ENCODE data around the gene ACAN. TPM values are rescaled to one million over a fixed set of nuclear protein-coding genes. Genes with fewer than 3 reads are reported as not detected.

Gene ACAN
- polyA plus RNA-seq, 2 donors: 0.04 TPM; not detected in 1

- Histone ChIP-seq H3K27me3 (ENCODE audit: control insufficient read depth in 1 of 2, insufficient read depth in 2 of 2, low read length in 2 of 2) (no peaks in the 10 kb centered on the region), H3K9me3 (ENCODE audit: control insufficient read depth in 2 of 2, insufficient read depth in 1 of 2, low read depth in 1 of 2, low read length in 1 of 2) (no peaks in the 10 kb centered on the region), H3K36me3 (ENCODE audit: control insufficient read depth in 2 of 2, insufficient read depth in 2 of 2, low read length in 1 of 2) (no peaks in the 10 kb centered on the region), H3K4me3 (ENCODE audit: low read depth in 1 of 2, low read length in 2 of 2) (no peak overlapping the region), H3K4me1 (ENCODE audit: control insufficient read depth in 2 of 2, insufficient read depth in 2 of 2, low read length in 1 of 2) (no peaks in the 10 kb centered on the region), H3K27ac (ENCODE audit: low read depth in 2 of 2, low read length in 1 of 2) (no peak overlapping the region)
- 91 to 98% methylated on average over 1 of the region's 1 CpG for WGBS, 2 donors
Observed at GRCh38 chr15:88779944-88780343, 23.3 kb upstream of the ACAN start.

GRCh38 chr15:88782465-88782864 lies 20.8 kb upstream of the ACAN start:
- Histone ChIP-seq H3K9me3 (ENCODE audit: control insufficient read depth in 2 of 2, insufficient read depth in 1 of 2, low read depth in 1 of 2, low read length in 1 of 2) (no peaks in the 10 kb centered on the region), H3K36me3 (ENCODE audit: control insufficient read depth in 2 of 2, insufficient read depth in 2 of 2, low read length in 1 of 2) (no peaks in the 10 kb centered on the region), H3K27ac (ENCODE audit: low read depth in 2 of 2, low read length in 1 of 2) (no peak overlapping the region), H3K27me3 (ENCODE audit: control insufficient read depth in 1 of 2, insufficient read depth in 2 of 2, low read length in 2 of 2) (no peaks in the 10 kb centered on the region), H3K4me1 (ENCODE audit: control insufficient read depth in 2 of 2, insufficient read depth in 2 of 2, low read length in 1 of 2) (no peaks in the 10 kb centered on the region), H3K4me3 (ENCODE audit: low read depth in 1 of 2, low read length in 2 of 2) (no peak overlapping the region)
- 66 to 69% methylated on average over 8 of the region's 8 CpGs for WGBS, 2 donors

DNA sequence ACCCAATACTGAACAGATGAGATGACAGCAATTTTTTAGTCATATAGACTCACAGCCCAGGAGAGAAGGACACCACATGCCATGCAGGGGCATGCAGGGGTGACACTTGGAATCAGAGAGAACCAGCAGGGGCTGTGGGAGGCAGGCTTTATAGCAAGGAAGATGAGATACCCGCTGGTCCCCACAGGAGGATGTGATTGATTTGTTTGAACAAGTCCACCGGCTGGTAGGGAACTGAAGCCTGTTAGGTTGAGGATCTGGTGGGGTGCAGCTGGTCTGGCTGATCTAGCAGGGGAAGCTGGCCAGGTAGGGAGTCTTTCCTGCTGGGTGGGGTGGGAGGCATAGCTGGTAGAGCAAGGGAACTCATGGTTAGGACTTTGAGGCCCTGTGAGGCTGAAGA lies 18.0 kb upstream of the ACAN start:
- Histone ChIP-seq H3K27me3 (ENCODE audit: control insufficient read depth in 1 of 2, insufficient read depth in 2 of 2, low read length in 2 of 2) (peaks cover 0 to 3% of the 10 kb centered on the region in 2 donors), H3K9me3 (ENCODE audit: control insufficient read depth in 2 of 2, insufficient read depth in 1 of 2, low read depth in 1 of 2, low read length in 1 of 2) (no peaks in the 10 kb centered on the region), H3K36me3 (ENCODE audit: control insufficient read depth in 2 of 2, insufficient read depth in 2 of 2, low read length in 1 of 2) (no peaks in the 10 kb centered on the region), H3K4me1 (ENCODE audit: control insufficient read depth in 2 of 2, insufficient read depth in 2 of 2, low read length in 1 of 2) (no peaks in the 10 kb centered on the region), H3K27ac (ENCODE audit: low read depth in 2 of 2, low read length in 1 of 2) (no peak overlapping the region), H3K4me3 (ENCODE audit: low read depth in 1 of 2, low read length in 2 of 2) (no peak overlapping the region)
- 42% methylated on average over 2 of the region's 2 CpGs for WGBS, 2 donors

DNA sequence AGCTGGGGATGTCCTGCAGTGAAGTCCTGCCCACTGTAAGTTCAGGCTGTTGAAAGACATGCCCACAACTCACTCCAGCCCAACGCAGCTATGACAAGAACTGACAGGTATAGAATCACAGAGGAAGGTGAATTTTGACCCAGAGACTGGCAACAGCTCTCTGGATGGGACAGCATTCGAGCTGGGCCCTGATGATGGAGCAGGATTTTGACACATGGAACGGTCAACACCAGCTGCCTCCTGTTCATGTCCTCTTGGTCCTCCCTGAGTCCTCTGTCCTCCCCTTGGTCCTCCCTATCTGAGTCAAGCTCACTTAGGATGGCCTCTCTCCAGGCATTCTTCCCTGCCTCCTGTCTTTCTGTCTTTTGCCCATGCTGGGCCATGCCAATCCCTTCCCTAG lies 15.2 kb upstream of the ACAN start:
- Histone ChIP-seq H3K9me3 (ENCODE audit: control insufficient read depth in 2 of 2, insufficient read depth in 1 of 2, low read depth in 1 of 2, low read length in 1 of 2) (no peaks in the 10 kb centered on the region), H3K36me3 (ENCODE audit: control insufficient read depth in 2 of 2, insufficient read depth in 2 of 2, low read length in 1 of 2) (no peaks in the 10 kb centered on the region), H3K27ac (ENCODE audit: low read depth in 2 of 2, low read length in 1 of 2) (no peak overlapping the region), H3K4me3 (ENCODE audit: low read depth in 1 of 2, low read length in 2 of 2) (no peak overlapping the region), H3K4me1 (ENCODE audit: control insufficient read depth in 2 of 2, insufficient read depth in 2 of 2, low read length in 1 of 2) (no peaks in the 10 kb centered on the region), H3K27me3 (ENCODE audit: control insufficient read depth in 1 of 2, insufficient read depth in 2 of 2, low read length in 2 of 2) (peaks cover 0 to 3% of the 10 kb centered on the region in 2 donors)
- WGBS, 2 donors: 69 to 80% methylated on average over 3 of the region's 3 CpGs

DNA sequence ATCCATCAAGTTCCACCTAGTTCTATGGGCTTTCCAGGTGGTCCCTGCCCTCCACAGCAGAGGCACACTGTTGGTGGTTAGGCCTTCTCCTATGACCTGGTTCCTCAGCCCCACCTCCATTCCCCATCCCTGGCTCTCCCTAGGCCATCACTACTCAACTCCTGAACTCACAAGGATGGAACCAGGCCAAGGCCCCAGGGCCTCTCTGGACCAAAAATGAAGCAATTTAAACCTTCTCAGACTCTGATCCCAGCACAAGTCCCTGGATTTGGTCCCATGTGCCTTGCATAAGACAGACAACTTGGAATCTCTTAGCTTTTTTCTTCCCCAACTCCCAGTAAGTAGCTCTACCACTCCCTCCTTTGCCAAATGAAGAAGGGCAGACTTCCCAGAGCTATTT lies 14.4 kb upstream of the ACAN start:
- H3K27ac ChIP-seq (ENCODE audit: low read depth in 2 of 2, low read length in 1 of 2): no peak overlapping the region

DNA sequence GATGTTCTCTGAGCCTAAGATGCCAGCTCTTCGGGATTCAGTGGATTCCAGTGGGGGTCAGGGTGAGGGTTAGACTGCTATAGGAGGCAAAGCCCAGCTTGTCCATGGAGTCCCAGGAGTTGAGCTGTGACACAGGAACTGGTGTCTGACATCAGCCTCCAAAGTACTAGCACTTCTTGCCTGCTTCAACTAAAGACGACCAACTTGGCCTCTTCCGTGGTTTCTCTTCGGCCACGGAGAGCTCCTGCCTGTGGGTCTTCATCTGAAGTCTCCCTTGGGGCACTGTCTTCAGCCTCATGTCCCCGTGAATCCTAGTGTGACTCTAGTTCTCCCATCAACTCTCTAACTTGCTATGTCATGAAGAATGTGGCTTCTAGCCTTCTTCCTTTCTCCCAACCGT lies 12.8 kb upstream of the ACAN start:
- WGBS, 2 donors: 82 to 85% methylated on average over 7 of the region's 7 CpGs
- Histone ChIP-seq H3K4me1 (ENCODE audit: control insufficient read depth in 2 of 2, insufficient read depth in 2 of 2, low read length in 1 of 2) (no peaks in the 10 kb centered on the region), H3K36me3 (ENCODE audit: control insufficient read depth in 2 of 2, insufficient read depth in 2 of 2, low read length in 1 of 2) (no peaks in the 10 kb centered on the region), H3K27me3 (ENCODE audit: control insufficient read depth in 1 of 2, insufficient read depth in 2 of 2, low read length in 2 of 2) (peaks cover 0 to 3% of the 10 kb centered on the region in 2 donors), H3K9me3 (ENCODE audit: control insufficient read depth in 2 of 2, insufficient read depth in 1 of 2, low read depth in 1 of 2, low read length in 1 of 2) (no peaks in the 10 kb centered on the region), H3K27ac (ENCODE audit: low read depth in 2 of 2, low read length in 1 of 2) (no peak overlapping the region), H3K4me3 (ENCODE audit: low read depth in 1 of 2, low read length in 2 of 2) (no peak overlapping the region)

More for the DNA sequence above, 14.4 kb upstream of the ACAN start:
- Histone ChIP-seq H3K9me3 (ENCODE audit: control insufficient read depth in 2 of 2, insufficient read depth in 1 of 2, low read depth in 1 of 2, low read length in 1 of 2) (no peaks in the 10 kb centered on the region), H3K4me3 (ENCODE audit: low read depth in 1 of 2, low read length in 2 of 2) (no peak overlapping the region), H3K4me1 (ENCODE audit: control insufficient read depth in 2 of 2, insufficient read depth in 2 of 2, low read length in 1 of 2) (no peaks in the 10 kb centered on the region), H3K27me3 (ENCODE audit: control insufficient read depth in 1 of 2, insufficient read depth in 2 of 2, low read length in 2 of 2) (peaks cover 0 to 3% of the 10 kb centered on the region in 2 donors), H3K36me3 (ENCODE audit: control insufficient read depth in 2 of 2, insufficient read depth in 2 of 2, low read length in 1 of 2) (no peaks in the 10 kb centered on the region)

DNA sequence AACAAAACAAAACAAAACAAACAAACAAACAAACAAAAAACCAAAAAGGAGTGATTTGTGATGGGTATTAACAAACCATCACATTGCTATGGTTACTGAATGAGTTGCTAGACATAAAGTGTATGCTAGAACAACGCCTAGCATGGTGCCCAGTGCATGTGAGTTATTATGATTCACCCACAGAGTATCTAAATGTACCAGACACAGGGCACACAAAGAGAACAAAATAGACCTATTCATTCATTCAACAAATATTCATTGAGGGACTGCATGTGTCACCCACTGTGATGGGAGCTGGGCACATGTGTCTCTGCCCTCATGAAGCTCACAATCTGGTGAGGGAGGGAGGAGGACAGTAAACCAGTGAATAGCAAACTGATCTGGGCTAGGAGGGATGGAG lies 11.6 kb upstream of the ACAN start:
- WGBS, 2 donors: 74 to 83% methylated on average over 1 of the region's 1 CpG
- peaks cover 0 to 3% of the 10 kb centered on the region in 2 donors for H3K27me3 ChIP-seq (ENCODE audit: control insufficient read depth in 1 of 2, insufficient read depth in 2 of 2, low read length in 2 of 2)
- H3K4me3 ChIP-seq (ENCODE audit: low read depth in 1 of 2, low read length in 2 of 2): no peak overlapping the region
- no peaks in the 10 kb centered on the region for H3K4me1 ChIP-seq (ENCODE audit: control insufficient read depth in 2 of 2, insufficient read depth in 2 of 2, low read length in 1 of 2)
- no peak overlapping the region for H3K27ac ChIP-seq (ENCODE audit: low read depth in 2 of 2, low read length in 1 of 2)
- no peaks in the 10 kb centered on the region for H3K9me3 ChIP-seq (ENCODE audit: control insufficient read depth in 2 of 2, insufficient read depth in 1 of 2, low read depth in 1 of 2, low read length in 1 of 2)
- no peaks in the 10 kb centered on the region for H3K36me3 ChIP-seq (ENCODE audit: control insufficient read depth in 2 of 2, insufficient read depth in 2 of 2, low read length in 1 of 2)

DNA sequence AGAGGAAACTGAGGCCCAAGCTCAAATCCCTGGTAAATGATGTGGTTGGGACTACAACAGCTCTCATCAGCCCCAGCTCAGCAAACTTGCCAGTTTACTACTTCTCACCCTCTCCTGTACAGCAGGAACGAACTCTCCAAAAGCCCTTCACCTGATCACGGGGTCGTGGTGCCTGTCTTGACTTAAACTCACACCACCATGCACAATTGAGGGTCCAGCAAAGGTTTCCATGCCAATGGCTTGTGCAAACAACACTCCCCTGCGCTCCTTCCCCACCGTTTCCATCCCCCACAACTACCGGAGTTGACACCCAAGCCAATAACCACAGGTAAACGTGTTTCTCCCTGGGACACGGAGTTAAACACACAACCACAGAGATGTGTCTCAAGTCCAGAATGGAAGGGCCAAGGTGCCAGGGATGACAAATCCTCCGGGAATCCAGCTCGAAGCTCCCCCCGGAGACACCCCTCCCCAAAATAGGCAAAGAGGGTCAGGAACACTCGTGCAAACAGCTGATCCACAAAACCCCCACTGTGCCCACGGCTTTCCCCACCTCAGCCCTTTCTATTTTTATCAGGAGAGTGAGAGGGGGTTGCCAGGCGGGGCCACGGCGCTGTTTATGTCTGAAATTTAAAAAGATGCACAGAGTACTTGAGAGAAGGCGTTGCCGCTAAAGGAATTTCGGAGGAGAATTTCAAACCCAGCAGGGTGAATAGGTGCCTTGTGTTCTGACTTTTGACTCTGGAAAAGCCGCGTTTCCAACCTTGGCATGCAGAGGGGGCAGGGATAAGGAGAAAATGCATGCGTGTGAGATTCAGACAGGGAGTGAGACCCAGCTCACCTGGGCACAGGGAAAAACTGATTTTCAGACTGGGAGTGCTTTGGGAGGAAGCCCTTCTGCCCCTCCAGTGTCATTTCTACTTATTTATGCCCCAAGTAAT lies 10.6 kb upstream of the ACAN start:
- no peak overlapping the region for H3K27ac ChIP-seq (ENCODE audit: low read depth in 2 of 2, low read length in 1 of 2)
- H3K4me1 ChIP-seq (ENCODE audit: control insufficient read depth in 2 of 2, insufficient read depth in 2 of 2, low read length in 1 of 2): no peaks in the 10 kb centered on the region
- peaks cover 0 to 3% of the 10 kb centered on the region in 2 donors for H3K27me3 ChIP-seq (ENCODE audit: control insufficient read depth in 1 of 2, insufficient read depth in 2 of 2, low read length in 2 of 2)
- WGBS, 2 donors: 23 to 24% methylated on average over 22 of the region's 22 CpGs
- H3K36me3 ChIP-seq (ENCODE audit: control insufficient read depth in 2 of 2, insufficient read depth in 2 of 2, low read length in 1 of 2): no peaks in the 10 kb centered on the region
- no peaks in the 10 kb centered on the region for H3K9me3 ChIP-seq (ENCODE audit: control insufficient read depth in 2 of 2, insufficient read depth in 1 of 2, low read depth in 1 of 2, low read length in 1 of 2)
- no peak overlapping the region for H3K4me3 ChIP-seq (ENCODE audit: low read depth in 1 of 2, low read length in 2 of 2)

- WGBS, 2 donors: 75 to 83% methylated on average over 5 of the region's 5 CpGs
- Histone ChIP-seq H3K4me3 (ENCODE audit: low read depth in 1 of 2, low read length in 2 of 2) (no peak overlapping the region), H3K4me1 (ENCODE audit: control insufficient read depth in 2 of 2, insufficient read depth in 2 of 2, low read length in 1 of 2) (no peaks in the 10 kb centered on the region), H3K9me3 (ENCODE audit: control insufficient read depth in 2 of 2, insufficient read depth in 1 of 2, low read depth in 1 of 2, low read length in 1 of 2) (no peaks in the 10 kb centered on the region), H3K27me3 (ENCODE audit: control insufficient read depth in 1 of 2, insufficient read depth in 2 of 2, low read length in 2 of 2) (peaks cover 0 to 3% of the 10 kb centered on the region in 2 donors), H3K36me3 (ENCODE audit: control insufficient read depth in 2 of 2, insufficient read depth in 2 of 2, low read length in 1 of 2) (no peaks in the 10 kb centered on the region), H3K27ac (ENCODE audit: low read depth in 2 of 2, low read length in 1 of 2) (no peak overlapping the region)
Observed at GRCh38 chr15:88794001-88794400, 9.2 kb upstream of the ACAN start.
